OCI-LY7 (cell line): ENCODE data around the gene TMOD3. TPM values are rescaled to one million over a fixed set of nuclear protein-coding genes. Genes with fewer than 3 reads are reported as not detected.

Experiments used
- BruUV-seq: library from RNA; stranded (reverse); fragments of 400-500 nt; replicated peaks from 2 replicates; lab custom pipeline; 2021; lab: Mats Ljungman, UMichigan
- CTCF ChIA-PET: fragments of 300-600 bp; sonication (Branson Sonifier 250); formaldehyde crosslinking; loops from one replicate; lab custom pipeline; 2022; ENCODE audit warnings: antibody characterized with exemption; ENCODE audit not compliant: unreplicated experiment; lab: Charles Lee
- POLR2A ChIA-PET: fragments of 300-600 bp; sonication (Branson Sonifier 250); formaldehyde crosslinking; loops from one replicate; lab custom pipeline; 2022; ENCODE audit warnings: antibody characterized with exemption; lab: Charles Lee
- DNase-seq: peaks from one replicate; pipeline ENCODE4 v3.0.0-alpha.2; 2015; ENCODE audit warnings: low spot score
- H2AFZ ChIP-seq: fragments of 200-600 bp; sonication (generic), shearing (Covaris generic); 2 replicates; pipeline ENCODE4 v1.6.1; 2014; ENCODE audit warnings: mild to moderate bottlenecking, antibody characterized with exemption, low read length, moderate library complexity
- H3K27ac ChIP-seq: fragments of 200-600 bp; sonication (generic); 2 replicates; pipeline ENCODE4 v1.5.1; 2014; ENCODE audit warnings: mixed run types, low read depth, mild to moderate bottlenecking, moderate library complexity, low read length, inconsistent platforms; ENCODE audit not compliant: poor library complexity, severe bottlenecking
- H3K36me3 ChIP-seq: fragments of 200-600 bp; sonication (generic); 2 replicates; pipeline ENCODE4 v1.6.1; 2014; ENCODE audit warnings: mild to moderate bottlenecking, antibody characterized with exemption, low read length, moderate library complexity, mixed read lengths; ENCODE audit not compliant: insufficient read depth
- H3K4me1 ChIP-seq: fragments of 200-600 bp; sonication (generic); 2 replicates; pipeline ENCODE4 v1.5.1; 2014; ENCODE audit warnings: mild to moderate bottlenecking, low read length; ENCODE audit not compliant: insufficient read depth, poor library complexity, severe bottlenecking
- H3K4me2 ChIP-seq: fragments of 200-600 bp; sonication (generic); 2 replicates; pipeline ENCODE4 v1.6.1; 2014; ENCODE audit warnings: mild to moderate bottlenecking, low read length
- H3K4me3 ChIP-seq: fragments of 200-600 bp; sonication (generic); 2 replicates; pipeline ENCODE4 v1.5.1; 2014; ENCODE audit warnings: mild to moderate bottlenecking, low read depth, low read length; ENCODE audit not compliant: poor library complexity, severe bottlenecking
- H3K79me2 ChIP-seq: fragments of 200-600 bp; sonication (generic); 2 replicates; pipeline ENCODE4 v1.6.1; 2016; ENCODE audit warnings: low read depth, mild to moderate bottlenecking, low read length, moderate library complexity, mixed read lengths; ENCODE audit not compliant: insufficient read depth
- H3K9me2 ChIP-seq: fragments of 200-600 bp; sonication (generic); 2 replicates; pipeline ENCODE4 v1.6.1; 2016; ENCODE audit warnings: mild to moderate bottlenecking, low read length, mixed read lengths; ENCODE audit not compliant: insufficient read depth
- H3K9me3 ChIP-seq: fragments of 200-600 bp; sonication (generic); 2 replicates; pipeline ENCODE4 v1.6.1; 2014; ENCODE audit warnings: mild to moderate bottlenecking, mixed run types, low read length, mixed read lengths
- H4K20me1 ChIP-seq: fragments of 200-600 bp; sonication (generic); 2 replicates; pipeline ENCODE4 v1.6.1; 2014; ENCODE audit warnings: mild to moderate bottlenecking, antibody characterized with exemption, low read length, moderate library complexity, mixed read lengths; ENCODE audit not compliant: insufficient read depth
- CTCF ChIP-seq: fragments of 200-600 bp; sonication (generic); conservative IDR thresholded peaks from 2 replicates; pipeline ENCODE4 v1.5.1; 2014; ENCODE audit warnings: mild to moderate bottlenecking, antibody characterized with exemption, low read length, moderate library complexity, mixed read lengths
- EZH2phosphoT487 ChIP-seq: fragments of 200-600 bp; sonication (generic); IDR thresholded peaks from 2 replicates; pipeline ENCODE4 v1.6.1; 2018; ENCODE audit warnings: low read depth, borderline replicate concordance, mild to moderate bottlenecking, mixed run types, antibody characterized with exemption, low read length, moderate library complexity, mixed read lengths
- intact Hi-C: fragments of 100-400 bp; cut with micrococcal nuclease; formaldehyde crosslinking; loops from one replicate; pipeline ENCODE4 v1.10.0; 2022; ENCODE audit not compliant: unreplicated experiment
- total RNA-seq, 2 experiments: library from RNA; depleted of rRNA in 1 of 2; stranded (reverse); fragments of >200 nt in 1 of 2; shearing (Covaris generic) in 1 of 2; gene quantifications; 2 replicates each; pipeline ENCODE4 v1.2.3, GENCODE V29; 2014 to 2022

Gene TMOD3
- total RNA-seq, 2 experiments from 2014 or later = 17.4 to 30.5 TPM

GRCh38 chr15:51846066-51846462, 16.6 kb downstream of the TMOD3 start:
- H3K9me3 ChIP-seq = no peaks in the 10 kb centered on the region
- H3K4me3 ChIP-seq = no peak overlapping the region
- BruUV-seq = no TSS peak
- no peak for TF ChIP-seq EZH2phosphoT487
- TF ChIP-seq CTCF = no peak
- POLR2A ChIA-PET = interaction anchor here (0.8 to 2.1 kb wide), 5 partner anchors 8 to 237 kb away, joined by 3 to 8 read pairs (median 3); no protein-coding TSS in a partner anchor
- peaks cover 64% of the 10 kb centered on the region for H3K79me2 ChIP-seq
- no peak overlapping the region for H3K27ac ChIP-seq
- no peak overlapping the region for H2AFZ ChIP-seq
- no peaks in the 10 kb centered on the region for H3K36me3 ChIP-seq
- no peaks in the 10 kb centered on the region for H3K9me2 ChIP-seq
- H3K4me2 ChIP-seq = no peak overlapping the region
- CTCF ChIA-PET = no interaction called here
- peaks cover 21% of the 10 kb centered on the region for H3K4me1 ChIP-seq
- intact Hi-C loops = no loop called here
- DNase-seq = no peak
- H4K20me1 ChIP-seq = no peaks in the 10 kb centered on the region

GRCh38 chr15:51846463-51847230, 17.2 kb downstream of the TMOD3 start:
- H2AFZ ChIP-seq = no peak overlapping the region
- intact Hi-C loops = no loop called here
- POLR2A ChIA-PET = interaction anchor here (1.0 to 2.0 kb wide), 4 partner anchors 8 to 237 kb away, joined by 3 to 4 read pairs (median 3); no protein-coding TSS in a partner anchor
- DNase-seq = no peak
- BruUV-seq = no TSS peak
- H3K9me3 ChIP-seq = no peaks in the 10 kb centered on the region
- H3K4me3 ChIP-seq = no peak overlapping the region
- H3K36me3 ChIP-seq = no peaks in the 10 kb centered on the region
- H3K27ac ChIP-seq = no peak overlapping the region
- H3K4me2 ChIP-seq = no peak overlapping the region
- H4K20me1 ChIP-seq = no peaks in the 10 kb centered on the region
- CTCF ChIA-PET = no interaction called here
- peaks cover 58% of the 10 kb centered on the region for H3K79me2 ChIP-seq
- no peaks in the 10 kb centered on the region for H3K9me2 ChIP-seq
- H3K4me1 ChIP-seq = peaks cover 21% of the 10 kb centered on the region
- TF ChIP-seq EZH2phosphoT487 = no peak
- TF ChIP-seq CTCF = no peak

- DNase-seq = no peak
- no TSS peak for BruUV-seq
- no peaks in the 10 kb centered on the region for H3K9me2 ChIP-seq
- POLR2A ChIA-PET = no interaction called here
- H4K20me1 ChIP-seq = no peaks in the 10 kb centered on the region
- TF ChIP-seq EZH2phosphoT487 = no peak
- no peak for TF ChIP-seq CTCF
- no peak overlapping the region for H3K4me2 ChIP-seq
- peaks cover 11% of the 10 kb centered on the region for H3K4me1 ChIP-seq
- no peak overlapping the region for H2AFZ ChIP-seq
- no peaks in the 10 kb centered on the region for H3K36me3 ChIP-seq
- H3K9me3 ChIP-seq = no peaks in the 10 kb centered on the region
- intact Hi-C loops = no loop called here
- peaks cover 39% of the 10 kb centered on the region for H3K79me2 ChIP-seq
- H3K4me3 ChIP-seq = no peak overlapping the region
- CTCF ChIA-PET = no interaction called here
- H3K27ac ChIP-seq = no peak overlapping the region
Observed at GRCh38 chr15:51848811-51849210, 19.4 kb downstream of the TMOD3 start.
